Skeletal muscle cell (primary cell): Measurements from ENCODE around the gene CHSY1.

ENCODE experiments used
- DNase-seq: peaks from one replicate; pipeline ENCODE4 v3.0.0-alpha.2; 2010; ENCODE audit warnings: low read depth
- H3K4me3 ChIP-seq: 2 replicates; pipeline ENCODE4 v1.5.1; 2011; ENCODE audit warnings: low read depth, mild to moderate bottlenecking, control low read depth, low read length, moderate library complexity

The CHSY1 gene

GRCh38 chr15:101178931-101179330, 72.9 kb downstream of the CHSY1 start:
- no peak overlapping the region for H3K4me3 ChIP-seq
- no peak for DNase-seq

- no peak overlapping the region for H3K4me3 ChIP-seq
- no peak for DNase-seq
Measured at GRCh38 chr15:101178479-101178878, 73.4 kb downstream of the CHSY1 start.

- H3K4me3 ChIP-seq = no peak overlapping the region
- DNase-seq = no peak
Measured at GRCh38 chr15:101177866-101178265, 74.0 kb downstream of the CHSY1 start.

GRCh38 chr15:101176625-101177024, 75.2 kb downstream of the CHSY1 start:
- no peak overlapping the region for H3K4me3 ChIP-seq
- DNase-seq = no peak

- DNase-seq = no peak
- H3K4me3 ChIP-seq = no peak overlapping the region
Measured at GRCh38 chr15:101175401-101175800, 76.4 kb downstream of the CHSY1 start.

- H3K4me3 ChIP-seq = no peak overlapping the region
- no peak for DNase-seq
Measured at GRCh38 chr15:101174152-101174920, 77.5 kb downstream of the CHSY1 start.

- H3K4me3 ChIP-seq = no peak overlapping the region
- DNase-seq = no peak
Measured at GRCh38 chr15:101173233-101174119, 78.4 kb downstream of the CHSY1 start.

GRCh38 chr15:101172501-101173071, 79.3 kb downstream of the CHSY1 start:
- no peak overlapping the region for H3K4me3 ChIP-seq
- no peak for DNase-seq

- no peak overlapping the region for H3K4me3 ChIP-seq
- no peak for DNase-seq
Measured at GRCh38 chr15:101171954-101172353, 79.9 kb downstream of the CHSY1 start.

GRCh38 chr15:101170568-101171350, 81.1 kb downstream of the CHSY1 start:
- no peak overlapping the region for H3K4me3 ChIP-seq
- DNase-seq = peak; percentile 77

- H3K4me3 ChIP-seq = no peak overlapping the region
- no peak for DNase-seq
Measured at GRCh38 chr15:101169495-101170071, 82.3 kb downstream of the CHSY1 start.

- H3K4me3 ChIP-seq = no peak overlapping the region
- no peak for DNase-seq
Measured at GRCh38 chr15:101168898-101169494, 82.9 kb downstream of the CHSY1 start.

GRCh38 chr15:101168463-101168824, 83.4 kb downstream of the CHSY1 start:
- no peak overlapping the region for H3K4me3 ChIP-seq
- DNase-seq = no peak

- DNase-seq = no peak
- H3K4me3 ChIP-seq = no peak overlapping the region
Measured at GRCh38 chr15:101167753-101168462, 83.9 kb downstream of the CHSY1 start.

- DNase-seq = no peak
Measured at GRCh38 chr15:101167411-101167752, 84.5 kb downstream of the CHSY1 start.

GRCh38 chr15:101165905-101166471, 85.9 kb downstream of the CHSY1 start:
- DNase-seq = no peak
- no peak overlapping the region for H3K4me3 ChIP-seq

More at GRCh38 chr15:101167411-101167752, 84.5 kb downstream of the CHSY1 start:
- H3K4me3 ChIP-seq = no peak overlapping the region

GRCh38 chr15:101162701-101163483, 89.0 kb downstream of the CHSY1 start:
- H3K4me3 ChIP-seq = no peak overlapping the region
- DNase-seq = no peak
